Progenitor cell of endocrine pancreas (in vitro differentiated cells): Measurements from ENCODE around the gene ADCY3. TPM values are rescaled to one million over a fixed set of nuclear protein-coding genes. Genes with fewer than 3 reads are reported as not detected.
A peak's percentile ranks its signal among the peaks of the same experiment; 100 is the strongest.

Experiments used
- DNase-seq: peaks from one replicate; pipeline ENCODE4 v3.0.0; 2021; ENCODE audit warnings: low spot score; ENCODE audit not compliant: unreplicated experiment
- H3K27ac Mint-ChIP-seq: 2 replicates; pipeline ENCODE4 v1.8.0; 2021; ENCODE audit warnings: mild to moderate bottlenecking, moderate library complexity, mixed read lengths
- H3K27me3 Mint-ChIP-seq: 2 replicates; pipeline ENCODE4 v1.8.0; 2021; ENCODE audit warnings: mixed read lengths
- H3K36me3 Mint-ChIP-seq: 2 replicates; pipeline ENCODE4 v1.8.0; 2022; ENCODE audit warnings: mixed read lengths; ENCODE audit not compliant: insufficient read depth
- H3K4me1 Mint-ChIP-seq: 2 replicates; pipeline ENCODE4 v1.8.0; 2021; ENCODE audit warnings: low read depth, mixed read lengths
- H3K4me3 Mint-ChIP-seq: 2 replicates; pipeline ENCODE4 v1.8.0; 2021; ENCODE audit warnings: low read depth, mild to moderate bottlenecking, moderate library complexity, mixed read lengths
- H3K9me3 Mint-ChIP-seq: 2 replicates; pipeline ENCODE4 v1.8.0; 2021; ENCODE audit warnings: low read depth, mixed read lengths
- total RNA-seq: library from RNA; stranded (reverse); gene quantifications from 2 replicates; pipeline ENCODE4 v1.2.1, GENCODE V29; 2021
- TF ChIP-seq, protein P1 (sequence below): fragments of 200-600 bp; sonication (generic); IDR thresholded peaks from one replicate; pipeline ENCODE4 v1.5.0; 2021; ENCODE audit warnings: antibody characterized with exemption, mild to moderate bottlenecking; ENCODE audit not compliant: unreplicated experiment

ADCY3 gene
- total RNA-seq, 1 donor from 2014 or later: 22.6 TPM

DNA sequence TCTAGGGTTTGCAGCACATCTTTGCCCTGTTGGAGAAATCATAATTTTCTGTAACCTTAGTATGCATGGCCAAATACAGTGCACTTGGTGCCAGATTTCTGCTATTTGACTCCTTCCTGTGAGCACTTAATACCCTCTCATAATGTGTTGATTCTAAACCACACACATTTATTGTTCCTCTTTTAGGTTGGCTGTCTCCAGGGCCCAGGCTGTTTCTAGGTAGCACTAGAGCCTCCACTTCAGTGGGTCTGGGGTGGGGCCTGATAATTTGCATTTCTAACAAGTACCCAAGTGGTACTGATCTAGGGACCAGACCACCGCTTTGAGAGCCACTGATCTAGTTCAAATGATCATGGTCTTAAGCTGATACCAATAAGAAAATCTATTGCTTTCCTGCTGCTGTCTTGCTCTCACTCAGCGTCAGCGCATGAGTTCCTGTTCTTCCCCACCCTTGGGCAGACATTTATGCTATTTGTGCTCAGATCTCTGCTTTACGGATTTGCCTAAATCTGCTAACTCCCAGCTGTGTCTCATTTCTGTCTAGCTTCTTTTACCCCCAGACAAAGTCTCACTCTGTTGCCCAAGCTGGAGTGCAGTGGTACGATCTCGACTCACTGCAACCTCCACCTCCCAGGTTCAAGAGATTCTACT is 134.2 kb downstream of the ADCY3 start:
- H3K27me3 Mint-ChIP-seq: no peaks in the 10 kb centered on the region
- H3K9me3 Mint-ChIP-seq: peaks cover 10% of the 10 kb centered on the region
- TF ChIP-seq, protein P1, sequence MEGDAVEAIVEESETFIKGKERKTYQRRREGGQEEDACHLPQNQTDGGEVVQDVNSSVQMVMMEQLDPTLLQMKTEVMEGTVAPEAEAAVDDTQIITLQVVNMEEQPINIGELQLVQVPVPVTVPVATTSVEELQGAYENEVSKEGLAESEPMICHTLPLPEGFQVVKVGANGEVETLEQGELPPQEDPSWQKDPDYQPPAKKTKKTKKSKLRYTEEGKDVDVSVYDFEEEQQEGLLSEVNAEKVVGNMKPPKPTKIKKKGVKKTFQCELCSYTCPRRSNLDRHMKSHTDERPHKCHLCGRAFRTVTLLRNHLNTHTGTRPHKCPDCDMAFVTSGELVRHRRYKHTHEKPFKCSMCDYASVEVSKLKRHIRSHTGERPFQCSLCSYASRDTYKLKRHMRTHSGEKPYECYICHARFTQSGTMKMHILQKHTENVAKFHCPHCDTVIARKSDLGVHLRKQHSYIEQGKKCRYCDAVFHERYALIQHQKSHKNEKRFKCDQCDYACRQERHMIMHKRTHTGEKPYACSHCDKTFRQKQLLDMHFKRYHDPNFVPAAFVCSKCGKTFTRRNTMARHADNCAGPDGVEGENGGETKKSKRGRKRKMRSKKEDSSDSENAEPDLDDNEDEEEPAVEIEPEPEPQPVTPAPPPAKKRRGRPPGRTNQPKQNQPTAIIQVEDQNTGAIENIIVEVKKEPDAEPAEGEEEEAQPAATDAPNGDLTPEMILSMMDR: no peak
- DNase-seq: no peak
- H3K27ac Mint-ChIP-seq: no peak overlapping the region
- no peak overlapping the region for H3K4me3 Mint-ChIP-seq
- H3K4me1 Mint-ChIP-seq: no peaks in the 10 kb centered on the region
- H3K36me3 Mint-ChIP-seq: peaks cover 1% of the 10 kb centered on the region

DNA sequence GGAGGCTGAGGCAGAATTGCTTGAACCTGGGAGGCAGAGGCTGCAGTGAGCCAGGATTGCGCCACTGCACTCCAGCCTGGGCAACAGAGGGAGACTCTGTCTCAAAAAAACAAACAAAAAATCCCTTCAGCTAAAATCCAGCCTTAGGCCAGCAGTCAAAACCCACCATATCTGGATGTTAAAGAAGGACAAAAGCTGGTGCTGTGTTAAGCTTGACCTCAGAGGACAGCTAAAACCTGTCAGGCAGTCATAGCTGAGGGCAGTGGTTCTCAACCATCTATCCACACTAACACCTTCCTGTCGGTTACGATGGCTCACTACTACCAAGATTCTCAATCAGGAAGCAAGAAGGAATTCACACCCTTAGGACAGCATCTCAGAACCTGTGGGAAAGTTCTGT is 136.4 kb downstream of the ADCY3 start:
- peaks cover 1% of the 10 kb centered on the region for H3K36me3 Mint-ChIP-seq
- H3K9me3 Mint-ChIP-seq: peaks cover 13% of the 10 kb centered on the region
- no peaks in the 10 kb centered on the region for H3K27me3 Mint-ChIP-seq
- no peak for DNase-seq
- H3K4me1 Mint-ChIP-seq: no peaks in the 10 kb centered on the region
- TF ChIP-seq, protein P1: no peak
- H3K4me3 Mint-ChIP-seq: no peak overlapping the region
- no peak overlapping the region for H3K27ac Mint-ChIP-seq

DNA sequence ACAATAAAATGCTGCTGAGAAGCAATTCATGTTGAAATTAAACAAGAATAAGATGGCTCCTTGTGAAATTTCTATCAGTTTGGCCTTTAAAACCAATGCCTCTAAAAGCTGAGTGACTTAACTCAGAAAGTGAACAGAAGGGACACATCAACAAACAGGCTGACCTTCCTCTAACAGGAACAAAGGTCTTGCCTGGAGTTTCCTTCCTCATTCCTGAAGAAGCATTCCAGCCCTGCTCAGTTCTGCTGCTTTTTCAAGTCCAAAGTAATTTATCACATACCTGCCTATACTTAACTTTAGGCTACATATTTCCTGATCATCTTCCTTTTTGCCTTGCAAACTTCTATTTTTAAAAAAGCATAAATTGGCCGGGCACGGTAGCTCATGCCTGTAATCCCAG is 140.9 kb downstream of the ADCY3 start:
- peaks cover 3% of the 10 kb centered on the region for H3K4me1 Mint-ChIP-seq
- H3K27me3 Mint-ChIP-seq: no peaks in the 10 kb centered on the region
- TF ChIP-seq, protein P1: no peak
- no peak for DNase-seq
- H3K27ac Mint-ChIP-seq: peak overlapping the region; percentile 84
- H3K36me3 Mint-ChIP-seq: peaks cover 1% of the 10 kb centered on the region
- H3K4me3 Mint-ChIP-seq: no peak overlapping the region
- peaks cover 9% of the 10 kb centered on the region for H3K9me3 Mint-ChIP-seq

DNA sequence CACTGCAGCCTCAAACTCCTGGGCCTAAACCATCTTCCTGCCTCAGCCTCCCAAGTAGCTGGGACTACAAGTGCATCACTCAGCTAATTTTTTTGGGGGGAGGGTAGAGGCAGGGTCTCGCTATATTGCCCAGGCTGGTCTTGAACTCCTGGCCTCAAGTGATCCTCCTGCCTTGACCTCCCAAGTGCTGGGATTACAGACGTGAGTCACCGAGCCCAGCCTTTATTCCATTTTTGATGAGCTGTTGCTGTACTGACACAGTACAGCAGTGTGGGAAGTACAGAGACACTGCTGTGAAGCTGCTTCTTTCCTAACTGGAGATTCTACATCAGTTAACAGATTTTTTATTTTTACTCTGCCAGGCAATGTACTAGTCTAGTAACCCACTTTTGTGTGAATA is 145.7 kb downstream of the ADCY3 start:
- Mint-ChIP-seq H3K4me3 (no peak overlapping the region), H3K36me3 (peaks cover 15% of the 10 kb centered on the region), H3K4me1 (peaks cover 6% of the 10 kb centered on the region)

DNA sequence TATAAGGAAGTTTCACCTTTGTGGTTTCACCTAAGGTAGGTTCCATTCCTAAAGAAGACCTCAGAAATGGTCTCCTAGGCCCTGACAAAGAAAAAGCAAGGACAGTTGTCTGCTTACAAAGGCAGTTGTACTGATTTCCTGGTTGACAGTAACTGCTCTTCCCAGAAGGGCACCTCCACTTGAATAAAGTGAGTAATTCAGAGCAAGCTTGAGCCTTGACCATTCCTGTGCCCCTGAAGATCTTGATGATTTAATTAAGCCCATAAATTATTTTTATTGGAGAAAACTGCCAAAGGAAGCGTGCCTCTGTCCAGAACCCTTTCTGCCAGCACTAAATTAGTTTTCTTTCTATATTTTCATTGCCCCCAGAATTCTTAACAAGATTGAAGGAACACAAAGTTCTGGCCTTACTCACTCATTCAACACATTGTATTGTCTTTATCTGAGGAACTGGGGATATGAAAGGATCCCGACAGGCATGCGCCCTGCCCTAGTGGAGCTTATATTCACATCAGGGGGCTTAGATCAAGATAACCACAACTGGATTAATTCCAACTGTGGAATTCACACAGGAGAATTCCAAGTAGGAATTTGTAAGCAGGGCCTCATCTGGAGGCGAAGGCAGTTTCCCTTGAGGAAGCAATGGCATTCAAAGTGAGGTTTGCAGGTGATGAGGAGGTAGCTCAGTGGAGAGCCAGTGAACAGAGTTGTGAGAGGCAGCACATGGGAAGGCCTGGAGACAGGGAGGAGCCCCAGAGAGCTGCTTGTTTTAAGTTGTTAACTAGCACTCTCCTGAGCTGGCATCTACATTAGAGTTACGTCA is 148.1 kb downstream of the ADCY3 start:
- peaks cover 3% of the 10 kb centered on the region for H3K4me1 Mint-ChIP-seq
- peaks cover 5% of the 10 kb centered on the region for H3K9me3 Mint-ChIP-seq
- H3K27ac Mint-ChIP-seq: peak overlapping the region; percentile 21
- H3K27me3 Mint-ChIP-seq: no peaks in the 10 kb centered on the region
- no peak for DNase-seq
- no peak overlapping the region for H3K4me3 Mint-ChIP-seq
- TF ChIP-seq, protein P1: no peak
- peaks cover 22% of the 10 kb centered on the region for H3K36me3 Mint-ChIP-seq

More for the DNA sequence above, 145.7 kb downstream of the ADCY3 start:
- peaks cover 5% of the 10 kb centered on the region for H3K9me3 Mint-ChIP-seq
- H3K27me3 Mint-ChIP-seq: no peaks in the 10 kb centered on the region
- TF ChIP-seq, protein P1: no peak
- no peak for DNase-seq
- no peak overlapping the region for H3K27ac Mint-ChIP-seq
